SJCRH30 (cell line): ENCODE results near the gene STK32C. TPM values are rescaled to one million over a fixed set of nuclear protein-coding genes. Genes with fewer than 3 reads are reported as not detected.
"Not testable (repeated sequence)": the region's sequence is repeated elsewhere in the genome, so short reads cannot be mapped to it uniquely, and the experiment has no call there.

Source experiments
- DNase-seq, 2 experiments: peaks; one replicate each; pipeline ENCODE4 v3.0.0-alpha.2; 2015 to 2020
- H3K27ac ChIP-seq: fragments of 250-450 bp; sonication (Bioruptor Pico); 2 replicates; pipeline ENCODE4 v1.5.1; 2020; ENCODE audit warnings: mild to moderate bottlenecking, moderate library complexity
- H3K27me3 ChIP-seq: fragments of 250-450 bp; sonication (Bioruptor Pico); 2 replicates; pipeline ENCODE4 v1.5.1; 2020; ENCODE audit warnings: mild to moderate bottlenecking, moderate library complexity
- H3K36me3 ChIP-seq: fragments of 250-450 bp; sonication (Bioruptor Pico); 2 replicates; pipeline ENCODE4 v1.5.1; 2020; ENCODE audit warnings: mild to moderate bottlenecking, moderate library complexity
- H3K4me1 ChIP-seq: fragments of 250-450 bp; sonication (Bioruptor Pico); 2 replicates; pipeline ENCODE4 v1.5.1; 2020; ENCODE audit warnings: mild to moderate bottlenecking, moderate library complexity
- H3K4me3 ChIP-seq: fragments of 250-450 bp; sonication (Bioruptor Pico); 2 replicates; pipeline ENCODE4 v1.5.1; 2020; ENCODE audit warnings: mild to moderate bottlenecking, moderate library complexity
- H3K9me3 ChIP-seq: fragments of 250-450 bp; sonication (Bioruptor Pico); replicated peaks from 2 replicates; pipeline ENCODE4 v1.5.1; 2020; ENCODE audit warnings: mild to moderate bottlenecking, moderate library complexity
- total RNA-seq: library from RNA; depleted of rRNA; stranded (reverse); fragments of >200 nt; shearing (Covaris generic); gene quantifications from 2 replicates; pipeline ENCODE4 v1.2.3, GENCODE V29; 2014

Gene STK32C
- total RNA-seq, 1 experiment from 2014 or later, result 4.2 TPM

GRCh38 chr10:132276706-132277105 lies 31.0 kb downstream of the STK32C start:
- Histone ChIP-seq H3K27me3 (no peaks in the 10 kb centered on the region), H3K4me1 (no peaks in the 10 kb centered on the region), H3K9me3 (no peaks in the 10 kb centered on the region), H3K4me3 (no peak overlapping the region), H3K27ac (no peak overlapping the region), H3K36me3 (no peaks in the 10 kb centered on the region)
- no peak for DNase-seq

DNA sequence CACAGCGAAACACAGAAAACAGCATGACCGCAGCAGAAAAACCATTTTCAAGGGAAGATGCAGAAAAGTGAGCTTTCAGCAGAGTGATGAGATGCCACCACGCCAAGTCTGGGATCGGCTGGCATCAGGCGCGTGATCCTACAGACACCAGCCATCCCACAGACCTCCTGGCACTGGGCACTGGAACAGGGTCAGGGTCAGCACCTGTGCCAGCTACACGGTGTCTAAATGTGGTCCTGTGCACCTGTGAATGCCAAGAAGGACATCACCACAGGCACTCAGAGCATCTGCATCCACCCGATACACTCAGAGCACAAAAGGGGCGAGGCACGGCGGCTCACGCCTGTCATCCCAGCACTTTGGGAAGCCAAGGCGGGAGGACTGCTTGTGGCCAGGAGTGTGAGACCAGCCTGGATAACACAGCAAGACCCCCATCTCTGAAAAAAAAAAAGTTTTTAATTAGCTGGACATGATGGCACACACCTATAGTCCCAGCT lies 31.5 kb downstream of the STK32C start:
- H3K27ac ChIP-seq, result no peak overlapping the region
- H3K27me3 ChIP-seq, result no peaks in the 10 kb centered on the region
- H3K9me3 ChIP-seq, result no peaks in the 10 kb centered on the region
- DNase-seq, result no peak
- no peak overlapping the region for H3K4me3 ChIP-seq
- no peaks in the 10 kb centered on the region for H3K36me3 ChIP-seq
- H3K4me1 ChIP-seq, result no peaks in the 10 kb centered on the region

- no peaks in the 10 kb centered on the region for H3K27me3 ChIP-seq
- H3K4me3 ChIP-seq, result no peak overlapping the region
- no peaks in the 10 kb centered on the region for H3K4me1 ChIP-seq
- H3K9me3 ChIP-seq, result no peaks in the 10 kb centered on the region
- no peaks in the 10 kb centered on the region for H3K36me3 ChIP-seq
- DNase-seq, result no peak
- no peak overlapping the region for H3K27ac ChIP-seq
Observed at GRCh38 chr10:132275426-132276178, 32.1 kb downstream of the STK32C start.

- no peaks in the 10 kb centered on the region for H3K4me1 ChIP-seq
Observed at GRCh38 chr10:132274986-132275385, 32.8 kb downstream of the STK32C start.

GRCh38 chr10:132274581-132274980 lies 33.2 kb downstream of the STK32C start:
- no peak for DNase-seq
- Histone ChIP-seq H3K4me3 (no peak overlapping the region), H3K27me3 (no peaks in the 10 kb centered on the region), H3K27ac (no peak overlapping the region), H3K9me3 (no peaks in the 10 kb centered on the region), H3K4me1 (no peaks in the 10 kb centered on the region), H3K36me3 (no peaks in the 10 kb centered on the region)

More at GRCh38 chr10:132274986-132275385, 32.8 kb downstream of the STK32C start:
- no peak for DNase-seq
- Histone ChIP-seq H3K36me3 (no peaks in the 10 kb centered on the region), H3K9me3 (no peaks in the 10 kb centered on the region), H3K27me3 (no peaks in the 10 kb centered on the region), H3K4me3 (no peak overlapping the region), H3K27ac (no peak overlapping the region)

- Histone ChIP-seq H3K4me1 (no peaks in the 10 kb centered on the region), H3K36me3 (no peaks in the 10 kb centered on the region), H3K27me3 (no peaks in the 10 kb centered on the region), H3K9me3 (no peaks in the 10 kb centered on the region), H3K4me3 (no peak overlapping the region), H3K27ac (no peak overlapping the region)
- DNase-seq, result no peak
Observed at GRCh38 chr10:132273966-132274365, 33.8 kb downstream of the STK32C start.

- no peak for DNase-seq
- Histone ChIP-seq H3K27me3 (no peaks in the 10 kb centered on the region), H3K9me3 (no peaks in the 10 kb centered on the region), H3K27ac (no peak overlapping the region), H3K4me1 (no peaks in the 10 kb centered on the region), H3K4me3 (no peak overlapping the region), H3K36me3 (no peaks in the 10 kb centered on the region)
Observed at GRCh38 chr10:132273304-132273944, 34.3 kb downstream of the STK32C start.

GRCh38 chr10:132272231-132272971 lies 35.3 kb downstream of the STK32C start:
- H3K4me3 ChIP-seq, result no peak overlapping the region
- no peaks in the 10 kb centered on the region for H3K9me3 ChIP-seq
- no peaks in the 10 kb centered on the region for H3K27me3 ChIP-seq
- H3K4me1 ChIP-seq, result no peaks in the 10 kb centered on the region
- H3K36me3 ChIP-seq, result no peaks in the 10 kb centered on the region
- no peak overlapping the region for H3K27ac ChIP-seq
- no peak for DNase-seq

DNA sequence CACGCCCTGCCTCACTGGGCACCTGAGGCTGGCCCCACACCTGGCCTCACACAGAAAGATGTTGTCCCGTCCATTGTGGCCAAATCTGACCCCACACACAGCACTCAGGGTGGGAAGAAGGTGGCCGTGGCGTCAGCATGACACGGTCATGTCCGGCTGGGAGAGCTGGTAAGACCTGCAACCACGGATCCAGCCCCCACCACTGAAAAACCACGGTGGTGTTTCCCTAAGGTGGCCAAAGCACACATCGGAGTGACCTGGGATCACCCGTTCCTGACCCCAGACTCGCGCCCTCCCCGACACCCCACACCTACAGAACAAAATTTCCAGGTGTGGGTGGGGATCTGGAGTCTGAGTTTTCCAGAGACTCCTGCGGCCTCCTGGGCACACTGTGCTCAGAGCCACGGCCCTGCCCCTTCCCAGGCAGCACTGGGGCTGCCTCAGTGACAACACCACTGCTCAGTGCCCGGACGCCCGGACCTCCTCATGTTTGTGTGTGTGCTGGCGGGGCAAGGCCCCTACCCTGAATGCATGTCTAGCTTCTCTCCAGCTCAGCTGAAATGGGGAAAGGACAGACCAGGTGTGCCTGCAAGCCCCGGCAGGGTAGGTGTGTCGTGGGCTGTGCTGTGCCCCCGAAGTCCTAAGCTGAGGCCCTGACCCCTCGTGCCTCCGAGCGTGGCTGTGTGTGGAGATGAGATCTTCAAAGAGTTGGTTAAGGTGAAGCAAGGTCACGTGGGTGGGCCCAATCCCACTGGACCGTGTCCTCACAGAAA lies 36.1 kb downstream of the STK32C start:
- no peak overlapping the region for H3K4me3 ChIP-seq
- no peaks in the 10 kb centered on the region for H3K27me3 ChIP-seq
- H3K36me3 ChIP-seq, result no peaks in the 10 kb centered on the region
- no peaks in the 10 kb centered on the region for H3K4me1 ChIP-seq
- DNase-seq, result no peak
- no peak overlapping the region for H3K27ac ChIP-seq
- no peaks in the 10 kb centered on the region for H3K9me3 ChIP-seq

DNA sequence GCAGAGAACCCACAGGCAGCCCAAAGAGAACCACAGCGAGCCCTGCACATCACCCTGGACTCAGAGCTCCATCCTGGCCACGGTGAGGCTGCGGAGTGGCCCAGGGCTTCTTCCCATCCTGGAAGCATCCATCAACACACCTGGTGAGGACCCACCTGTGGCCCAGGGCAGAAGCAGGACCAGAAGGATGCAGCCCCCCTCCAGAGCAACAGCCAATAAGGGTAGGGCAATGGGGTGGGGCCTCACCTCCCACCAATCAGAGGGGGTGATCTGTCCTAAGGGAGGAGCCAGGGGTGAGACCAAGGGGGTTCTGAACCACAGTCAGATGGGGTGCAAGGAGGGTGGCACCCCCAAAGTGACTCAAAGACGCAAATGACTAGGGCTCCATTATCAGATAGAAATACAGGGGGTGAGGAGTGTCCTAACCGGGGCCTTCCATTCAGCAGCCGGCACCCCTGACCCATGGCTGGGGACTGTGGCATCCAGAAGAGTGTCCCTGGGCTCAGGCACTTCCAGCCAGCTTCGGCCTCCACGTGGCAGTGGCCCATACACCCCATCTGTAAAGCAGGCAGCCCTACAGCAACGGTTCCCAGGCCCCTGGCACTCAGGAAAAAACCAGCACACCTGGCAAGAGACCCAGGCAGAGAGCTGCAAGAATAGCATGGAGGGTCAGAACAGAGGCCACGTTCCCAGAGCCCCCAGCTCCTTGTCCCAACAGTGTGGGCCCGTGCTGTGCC lies 36.9 kb downstream of the STK32C start:
- Histone ChIP-seq H3K27me3 (no peaks in the 10 kb centered on the region), H3K4me1 (no peaks in the 10 kb centered on the region), H3K9me3 (no peaks in the 10 kb centered on the region), H3K27ac (no peak overlapping the region), H3K4me3 (no peak overlapping the region), H3K36me3 (no peaks in the 10 kb centered on the region)
- DNase-seq, result no peak

DNA sequence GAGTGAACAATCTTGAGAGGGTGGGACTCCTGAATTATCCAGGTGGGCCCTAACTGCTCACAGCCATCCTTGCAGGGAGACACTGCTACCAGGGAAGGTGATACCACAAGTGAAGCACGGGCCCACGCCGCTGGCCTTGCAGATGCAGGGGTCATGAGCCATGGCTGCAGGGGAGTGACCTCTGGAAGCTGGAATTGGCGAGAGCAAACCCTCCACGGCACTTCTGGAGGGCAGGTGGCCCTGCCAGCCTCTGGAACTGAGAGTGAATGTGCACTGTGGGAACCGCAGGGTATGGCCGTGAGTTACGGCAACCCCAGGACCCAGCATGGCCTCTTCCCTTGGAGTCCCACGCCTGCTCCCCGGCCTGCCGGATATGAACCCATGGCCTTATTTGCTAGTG lies 37.5 kb downstream of the STK32C start:
- no peak overlapping the region for H3K27ac ChIP-seq
- no peaks in the 10 kb centered on the region for H3K9me3 ChIP-seq
- no peaks in the 10 kb centered on the region for H3K36me3 ChIP-seq
- no peak overlapping the region for H3K4me3 ChIP-seq
- no peak for DNase-seq
- no peaks in the 10 kb centered on the region for H3K4me1 ChIP-seq
- H3K27me3 ChIP-seq, result no peaks in the 10 kb centered on the region

DNA sequence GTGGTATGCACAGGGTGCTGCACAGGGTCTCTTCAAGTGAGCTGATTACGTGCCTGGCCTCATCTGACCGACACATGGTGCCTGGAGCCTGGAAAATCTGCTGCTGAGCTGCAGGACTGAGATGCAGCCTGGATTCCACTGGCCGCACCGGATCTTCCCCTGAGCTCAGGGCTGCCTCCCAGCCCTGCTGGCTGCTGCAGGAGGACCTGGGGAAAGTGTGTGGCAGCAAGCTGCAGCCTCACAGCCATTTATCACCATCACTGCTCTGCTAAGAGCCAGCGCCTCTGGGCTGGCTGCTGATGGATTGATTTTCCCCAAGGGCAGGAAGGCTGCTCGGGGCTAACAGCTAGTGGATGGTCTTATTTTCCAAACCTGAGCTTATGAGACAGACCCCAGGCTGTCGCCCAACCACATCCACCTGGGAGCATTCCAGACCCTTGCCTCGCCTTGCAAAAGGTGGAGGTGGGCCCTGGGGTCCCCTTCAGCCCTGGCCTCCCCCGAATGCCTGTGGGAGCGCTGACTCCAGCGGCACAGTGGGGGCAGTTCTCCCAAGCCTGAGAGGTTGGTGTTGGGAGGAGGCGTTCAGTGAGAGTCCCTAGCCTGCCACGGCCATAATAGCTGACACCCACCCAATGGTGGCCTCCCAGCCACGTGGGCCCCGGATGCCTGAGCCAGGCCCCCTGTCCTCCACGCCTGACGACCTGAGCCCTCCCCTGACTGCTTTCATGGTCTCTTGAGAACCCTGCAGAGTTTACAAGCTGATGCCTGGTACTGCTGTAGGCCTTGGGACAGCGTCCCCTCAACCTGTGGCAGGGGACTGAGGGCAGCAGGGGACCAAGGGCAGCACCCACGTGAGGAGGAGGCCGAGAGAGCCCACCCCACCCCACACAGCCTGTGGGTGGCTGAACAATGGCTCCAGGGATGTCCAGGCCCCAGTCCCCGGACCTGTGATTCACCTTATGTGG lies 38.2 kb downstream of the STK32C start:
- H3K9me3 ChIP-seq, result no peaks in the 10 kb centered on the region
- H3K27me3 ChIP-seq, result no peaks in the 10 kb centered on the region
- H3K4me3 ChIP-seq, result no peak overlapping the region
- H3K4me1 ChIP-seq, result no peaks in the 10 kb centered on the region
- no peaks in the 10 kb centered on the region for H3K36me3 ChIP-seq
- DNase-seq, result no peak
- H3K27ac ChIP-seq, result no peak overlapping the region

DNA sequence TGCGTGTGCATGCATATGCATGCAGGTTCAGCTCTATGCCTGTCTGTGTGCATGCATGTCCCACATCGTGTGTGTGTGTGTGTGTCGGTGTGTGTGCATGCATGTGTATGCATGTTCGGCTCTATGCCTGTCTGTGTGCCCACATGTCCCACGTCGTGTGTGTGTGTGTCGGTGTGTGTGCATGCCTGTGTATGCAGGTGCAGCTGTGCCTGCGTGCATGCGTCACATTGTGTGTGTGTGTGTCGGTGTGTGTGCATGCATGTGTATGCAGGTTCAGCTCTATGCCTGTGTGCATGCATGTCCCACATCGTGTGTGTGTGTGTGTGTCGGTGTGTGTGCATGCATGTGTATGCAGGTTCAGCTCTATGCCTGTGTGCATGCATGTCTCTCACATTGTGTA lies 39.8 kb downstream of the STK32C start:
- H3K27me3 ChIP-seq, H3K4me3 ChIP-seq, H3K27ac ChIP-seq, H3K36me3 ChIP-seq, H3K4me1 ChIP-seq, DNase-seq, H3K9me3 ChIP-seq: not testable (repeated sequence)
